HG03575 (cell line): ENCODE results near the gene UGT8.
"Not testable (repeated sequence)": the region's sequence is repeated elsewhere in the genome, so short reads cannot be mapped to it uniquely, and the experiment has no call there.

Experiments used
- ATAC-seq: cut with Tn5 transposase; IDR thresholded peaks from one replicate; pipeline ENCODE4 v1.9.1; 2021; ENCODE audit not compliant: unreplicated experiment, insufficient number of reproducible peaks, low FRiP score; ENCODE audit errors: extremely low read depth

UGT8 gene

GRCh38 chr4:114601304-114602052 is 2.9 kb downstream of the UGT8 start:
- ATAC-seq, result peak; percentile 29

- peak; percentile 96 for ATAC-seq
Measured at GRCh38 chr4:114603497-114603896, 4.9 kb downstream of the UGT8 start.

- ATAC-seq, result no peak
Measured at GRCh38 chr4:114606245-114606644, 7.6 kb downstream of the UGT8 start.

GRCh38 chr4:114607056-114607455 is 8.4 kb downstream of the UGT8 start:
- no peak for ATAC-seq

GRCh38 chr4:114613560-114613959 is 15.0 kb downstream of the UGT8 start:
- ATAC-seq, result no peak

GRCh38 chr4:114615435-114615834 is 16.8 kb downstream of the UGT8 start:
- no peak for ATAC-seq

- ATAC-seq, result not testable (repeated sequence)
Measured at GRCh38 chr4:114616036-114616435, 17.4 kb downstream of the UGT8 start.

GRCh38 chr4:114626196-114626595 is 27.6 kb downstream of the UGT8 start:
- no peak for ATAC-seq

GRCh38 chr4:114636192-114636935 is 37.8 kb downstream of the UGT8 start:
- no peak for ATAC-seq

GRCh38 chr4:114642173-114642780 is 43.7 kb downstream of the UGT8 start:
- no peak for ATAC-seq

GRCh38 chr4:114649908-114650307 is 51.3 kb downstream of the UGT8 start:
- no peak for ATAC-seq

- no peak for ATAC-seq
Measured at GRCh38 chr4:114653675-114654074, 55.1 kb downstream of the UGT8 start.

GRCh38 chr4:114654592-114654991 is 56.0 kb downstream of the UGT8 start:
- no peak for ATAC-seq

- no peak for ATAC-seq
Measured at GRCh38 chr4:114658179-114658578, 59.6 kb downstream of the UGT8 start.

GRCh38 chr4:114658776-114659175 is 60.2 kb downstream of the UGT8 start:
- ATAC-seq, result no peak

GRCh38 chr4:114659386-114660008 is 60.9 kb downstream of the UGT8 start:
- peak; percentile 81 for ATAC-seq

- ATAC-seq, result no peak
Measured at GRCh38 chr4:114663083-114663482, 64.5 kb downstream of the UGT8 start.

GRCh38 chr4:114668577-114668976 is 70.0 kb downstream of the UGT8 start:
- no peak for ATAC-seq

- ATAC-seq, result not testable (repeated sequence)
Measured at GRCh38 chr4:114670733-114671132, 72.1 kb downstream of the UGT8 start.

- no peak for ATAC-seq
Measured at GRCh38 chr4:114673306-114673705, 74.7 kb downstream of the UGT8 start.
